DOHH2 (cell line): Measurements from ENCODE around the gene KCNV2.

Experiments used
- H3F3A ChIP-seq: fragments of 200-600 bp; sonication (generic), shearing (Covaris generic); 2 replicates; pipeline ENCODE4 v1.6.0; 2016; ENCODE audit warnings: antibody characterized with exemption, mild to moderate bottlenecking; ENCODE audit not compliant: control insufficient read depth, insufficient read depth
- H3K27ac ChIP-seq: fragments of 200-600 bp; sonication (generic); 2 replicates; pipeline ENCODE4 v1.5.1; 2014; ENCODE audit warnings: low read depth, mild to moderate bottlenecking, low read length, moderate library complexity
- H3K27me3 ChIP-seq: fragments of 200-600 bp; sonication (generic); 2 replicates; pipeline ENCODE4 v1.6.1; 2014; ENCODE audit warnings: mild to moderate bottlenecking, low read length, mixed read lengths; ENCODE audit not compliant: control insufficient read depth
- H3K36me3 ChIP-seq: fragments of 200-600 bp; sonication (generic); 2 replicates; pipeline ENCODE4 v1.6.1; 2014; ENCODE audit warnings: mild to moderate bottlenecking, low read length, moderate library complexity, mixed read lengths; ENCODE audit not compliant: control insufficient read depth
- H3K4me1 ChIP-seq: fragments of 200-600 bp; sonication (generic); 2 replicates; pipeline ENCODE4 v1.6.1; 2014; ENCODE audit warnings: mild to moderate bottlenecking, low read length, mixed read lengths; ENCODE audit not compliant: control insufficient read depth
- H3K4me2 ChIP-seq: fragments of 200-600 bp; sonication (generic); 2 replicates; pipeline ENCODE4 v1.6.0; 2014; ENCODE audit warnings: mild to moderate bottlenecking, low read length, moderate library complexity
- H3K4me3 ChIP-seq: fragments of 200-600 bp; sonication (generic); 2 replicates; pipeline ENCODE4 v1.5.1; 2014; ENCODE audit warnings: mild to moderate bottlenecking, low read length, mixed read lengths
- H3K79me2 ChIP-seq: fragments of 200-600 bp; sonication (generic); 2 replicates; pipeline ENCODE4 v1.6.1; 2014; ENCODE audit warnings: mild to moderate bottlenecking, low read length, mixed read lengths; ENCODE audit not compliant: control insufficient read depth
- H3K9me2 ChIP-seq: fragments of 200-600 bp; sonication (generic); replicated peaks from 2 replicates; pipeline ENCODE4 v1.6.1; 2014; ENCODE audit warnings: mild to moderate bottlenecking, low read length, mixed read lengths; ENCODE audit not compliant: control insufficient read depth
- H3K9me3 ChIP-seq: fragments of 200-600 bp; sonication (generic); 2 replicates; pipeline ENCODE4 v1.6.1; 2014; ENCODE audit warnings: antibody characterized with exemption, low read length, mixed read lengths; ENCODE audit not compliant: control insufficient read depth, insufficient read depth
- H4K20me1 ChIP-seq: fragments of 200-600 bp; sonication (generic); 2 replicates; pipeline ENCODE4 v1.6.0; 2014; ENCODE audit warnings: low read depth, mild to moderate bottlenecking, antibody characterized with exemption, low read length, moderate library complexity; ENCODE audit not compliant: control insufficient read depth, insufficient read depth
- CTCF ChIP-seq: fragments of 200-600 bp; sonication (generic); IDR thresholded peaks from one replicate; pipeline ENCODE4 v1.5.1; 2014; ENCODE audit warnings: antibody characterized with exemption, mild to moderate bottlenecking, low read depth, low read length; ENCODE audit not compliant: poor library complexity, severe bottlenecking
- EZH2phosphoT487 ChIP-seq: fragments of 200-600 bp; sonication (generic); IDR thresholded peaks from 2 replicates; pipeline ENCODE4 v1.6.1; 2017; ENCODE audit warnings: borderline replicate concordance, mild to moderate bottlenecking, antibody characterized with exemption, low read length, moderate library complexity, mixed read lengths

KCNV2 gene

GRCh38 chr9:2711716-2712115 is 5.6 kb upstream of the KCNV2 start:
- Histone ChIP-seq H3F3A (no peaks in the 10 kb centered on the region), H3K4me1 (no peaks in the 10 kb centered on the region), H3K4me2 (no peak overlapping the region), H3K27me3 (no peaks in the 10 kb centered on the region), H3K27ac (no peak overlapping the region), H3K36me3 (no peaks in the 10 kb centered on the region), H4K20me1 (no peaks in the 10 kb centered on the region), H3K4me3 (no peak overlapping the region), H3K9me3 (no peaks in the 10 kb centered on the region), H3K9me2 (no peaks in the 10 kb centered on the region), H3K79me2 (no peaks in the 10 kb centered on the region)
- no peak for TF ChIP-seq CTCF
- TF ChIP-seq EZH2phosphoT487, result no peak

- no peaks in the 10 kb centered on the region for H3K9me2 ChIP-seq
- no peaks in the 10 kb centered on the region for H4K20me1 ChIP-seq
- H3K36me3 ChIP-seq, result peaks cover 2% of the 10 kb centered on the region
- no peak overlapping the region for H3K4me2 ChIP-seq
- no peaks in the 10 kb centered on the region for H3K4me1 ChIP-seq
- no peaks in the 10 kb centered on the region for H3K27me3 ChIP-seq
- H3K4me3 ChIP-seq, result no peak overlapping the region
- no peaks in the 10 kb centered on the region for H3F3A ChIP-seq
- no peaks in the 10 kb centered on the region for H3K79me2 ChIP-seq
- H3K27ac ChIP-seq, result no peak overlapping the region
- H3K9me3 ChIP-seq, result no peaks in the 10 kb centered on the region
- no peak for TF ChIP-seq CTCF
- no peak for TF ChIP-seq EZH2phosphoT487
Observed at GRCh38 chr9:2718001-2718697, 839 bp downstream of the KCNV2 start.

GRCh38 chr9:2718698-2719033 is 1.4 kb downstream of the KCNV2 start:
- Histone ChIP-seq H3K4me2 (no peak overlapping the region), H3K4me3 (no peak overlapping the region), H3K36me3 (peaks cover 2% of the 10 kb centered on the region), H3K27me3 (no peaks in the 10 kb centered on the region), H3K4me1 (no peaks in the 10 kb centered on the region), H3K27ac (no peak overlapping the region), H3K9me2 (no peaks in the 10 kb centered on the region), H3K9me3 (no peaks in the 10 kb centered on the region), H4K20me1 (no peaks in the 10 kb centered on the region), H3K79me2 (no peaks in the 10 kb centered on the region), H3F3A (no peaks in the 10 kb centered on the region)
- TF ChIP-seq CTCF (no peak), EZH2phosphoT487 (no peak)
